OCI-LY3 (cell line): ENCODE measurements around the gene PPP2R5E.

ENCODE experiments used
- EZH2phosphoT487 ChIP-seq: fragments of 200-600 bp; shearing (Covaris generic); IDR thresholded peaks from 2 replicates; pipeline ENCODE4 v1.6.1; 2018; ENCODE audit warnings: antibody characterized with exemption, mixed run types, low read depth
- TF ChIP-seq, protein P1 (sequence below): fragments of 200-600, 300-600 bp; sonication (generic); IDR thresholded peaks from 2 replicates; pipeline ENCODE4 v1.5.1; 2014; ENCODE audit warnings: antibody characterized with exemption, low read length, low read depth

GRCh38 chr14:63431466-63431865 lies 111.7 kb downstream of the PPP2R5E start:
- TF ChIP-seq, protein P1, sequence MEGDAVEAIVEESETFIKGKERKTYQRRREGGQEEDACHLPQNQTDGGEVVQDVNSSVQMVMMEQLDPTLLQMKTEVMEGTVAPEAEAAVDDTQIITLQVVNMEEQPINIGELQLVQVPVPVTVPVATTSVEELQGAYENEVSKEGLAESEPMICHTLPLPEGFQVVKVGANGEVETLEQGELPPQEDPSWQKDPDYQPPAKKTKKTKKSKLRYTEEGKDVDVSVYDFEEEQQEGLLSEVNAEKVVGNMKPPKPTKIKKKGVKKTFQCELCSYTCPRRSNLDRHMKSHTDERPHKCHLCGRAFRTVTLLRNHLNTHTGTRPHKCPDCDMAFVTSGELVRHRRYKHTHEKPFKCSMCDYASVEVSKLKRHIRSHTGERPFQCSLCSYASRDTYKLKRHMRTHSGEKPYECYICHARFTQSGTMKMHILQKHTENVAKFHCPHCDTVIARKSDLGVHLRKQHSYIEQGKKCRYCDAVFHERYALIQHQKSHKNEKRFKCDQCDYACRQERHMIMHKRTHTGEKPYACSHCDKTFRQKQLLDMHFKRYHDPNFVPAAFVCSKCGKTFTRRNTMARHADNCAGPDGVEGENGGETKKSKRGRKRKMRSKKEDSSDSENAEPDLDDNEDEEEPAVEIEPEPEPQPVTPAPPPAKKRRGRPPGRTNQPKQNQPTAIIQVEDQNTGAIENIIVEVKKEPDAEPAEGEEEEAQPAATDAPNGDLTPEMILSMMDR = no peak
- TF ChIP-seq EZH2phosphoT487 = no peak
